Measurements from ENCODE around the gene MYO6.
A peak's percentile ranks its signal among the peaks of the same experiment; 100 is the strongest.
"Not testable (repeated sequence)": the region's sequence is repeated elsewhere in the genome, so short reads cannot be mapped to it uniquely, and the experiment has no call there.

MYO6 gene

DNA sequence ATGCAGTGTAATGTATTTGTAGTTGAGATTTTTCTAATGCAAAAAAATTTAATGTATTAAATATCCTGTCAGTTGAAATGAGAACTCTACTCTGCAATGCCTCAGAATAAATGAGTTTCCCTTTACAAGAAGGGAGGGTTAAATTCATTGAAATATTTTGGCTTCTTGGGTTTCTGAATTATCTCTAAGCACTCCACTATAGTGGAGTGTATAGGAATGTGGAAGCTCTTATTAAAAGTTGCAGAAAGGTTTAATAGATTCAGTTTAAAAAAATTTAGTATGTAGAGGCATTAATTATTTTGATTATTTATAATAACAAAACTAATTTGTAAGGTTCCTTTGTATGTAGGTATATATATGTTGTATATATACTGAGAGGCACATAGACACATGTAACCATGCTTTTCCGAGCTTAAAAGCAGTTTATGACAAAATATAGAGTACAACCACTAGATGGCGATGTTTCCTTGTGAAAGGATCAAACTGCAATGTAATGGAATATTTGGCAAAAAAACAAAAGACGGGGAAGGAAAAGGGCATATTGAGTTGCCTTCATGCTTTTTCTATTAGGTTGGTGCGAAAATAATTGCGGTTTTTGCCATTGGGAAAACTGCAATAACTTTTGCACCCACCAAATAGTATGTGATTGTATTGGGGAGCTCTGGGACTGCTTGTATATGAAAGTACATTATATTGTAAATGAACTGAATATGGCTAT, 144.2 kb downstream of the MYO6 start:
- ATAC-seq (no peak), DNase-seq (no peak)

- DNase-seq (no peak), ATAC-seq (no peak)
These were observed 144.7 kb downstream of the MYO6 start for GRCh38 chr6:75893776-75894152.

GRCh38 chr6:75896526-75896925, 147.5 kb downstream of the MYO6 start:
- ATAC-seq (no peak), DNase-seq (no peak)

GRCh38 chr6:75900216-75900615, 151.2 kb downstream of the MYO6 start:
- ATAC-seq, DNase-seq: not testable (repeated sequence)

GRCh38 chr6:75905129-75905528, 156.1 kb downstream of the MYO6 start:
- not testable (repeated sequence) for ATAC-seq

DNA sequence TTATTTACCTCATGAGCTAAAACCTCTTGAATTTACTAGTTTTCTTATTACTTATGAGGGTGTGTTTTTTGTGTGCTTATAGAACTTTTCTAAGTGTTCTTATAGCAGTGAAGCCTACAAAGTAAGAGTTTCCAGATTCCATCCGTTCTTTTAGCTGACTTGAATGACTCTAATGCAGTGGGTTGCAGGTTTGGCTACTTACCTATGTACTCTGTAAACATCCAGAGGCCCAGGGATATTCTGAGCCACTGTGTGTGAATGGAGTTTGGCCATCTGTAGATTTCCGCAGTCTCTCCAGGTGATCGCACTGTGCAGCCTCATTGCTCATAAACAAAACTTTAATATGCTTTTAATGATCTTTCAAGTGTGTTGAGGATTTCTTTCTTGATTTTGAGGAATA, 157.8 kb downstream of the MYO6 start:
- DNase-seq (no peak), ATAC-seq (no peak)

More at GRCh38 chr6:75905129-75905528, 156.1 kb downstream of the MYO6 start:
- not testable (repeated sequence) for DNase-seq

GRCh38 chr6:75907444-75907843, 158.4 kb downstream of the MYO6 start:
- ATAC-seq (no peak), DNase-seq (no peak)

DNA sequence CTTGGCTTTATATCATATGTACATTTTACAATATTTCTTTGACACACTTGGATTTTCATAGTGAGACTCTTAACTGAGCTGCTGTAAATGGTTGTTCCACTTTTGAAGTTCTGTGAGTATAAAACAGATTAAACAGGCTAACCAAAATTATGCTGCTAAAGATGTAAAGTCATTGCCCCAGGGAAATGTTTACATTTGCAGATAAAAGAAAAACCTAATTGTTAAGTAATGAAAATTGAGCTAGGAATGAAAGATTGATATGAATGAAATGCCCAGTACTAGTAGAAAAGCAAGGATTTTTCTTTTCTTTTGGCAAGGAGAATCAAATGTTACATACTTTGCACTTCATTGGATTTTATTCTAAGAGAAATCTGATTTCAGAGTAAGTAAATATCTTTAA, 164.0 kb downstream of the MYO6 start:
- DNase-seq (no peak), ATAC-seq (no peak)

DNA sequence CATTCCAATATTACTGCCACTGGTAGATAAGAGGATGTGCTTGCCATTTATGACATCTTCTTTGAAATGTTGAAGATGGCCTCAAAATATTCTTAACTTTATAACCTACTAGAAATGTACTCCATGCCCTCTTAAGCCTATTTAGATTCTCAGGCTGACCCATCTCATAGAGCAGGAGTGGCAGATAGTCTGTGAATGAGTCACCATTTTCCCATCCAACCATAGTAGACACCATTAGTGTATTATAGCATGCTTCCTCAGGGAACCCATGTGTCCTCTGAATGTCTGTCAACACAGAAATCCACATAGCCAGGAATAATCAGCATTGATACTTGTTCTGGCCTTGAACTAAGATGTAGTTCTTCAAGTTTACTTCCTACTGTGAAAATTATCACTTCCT, 173.2 kb downstream of the MYO6 start:
- ATAC-seq (no peak), DNase-seq (no peak)

- no peak for DNase-seq
- ATAC-seq = no peak
These were observed 177.5 kb downstream of the MYO6 start for GRCh38 chr6:75926293-75927168.

DNA sequence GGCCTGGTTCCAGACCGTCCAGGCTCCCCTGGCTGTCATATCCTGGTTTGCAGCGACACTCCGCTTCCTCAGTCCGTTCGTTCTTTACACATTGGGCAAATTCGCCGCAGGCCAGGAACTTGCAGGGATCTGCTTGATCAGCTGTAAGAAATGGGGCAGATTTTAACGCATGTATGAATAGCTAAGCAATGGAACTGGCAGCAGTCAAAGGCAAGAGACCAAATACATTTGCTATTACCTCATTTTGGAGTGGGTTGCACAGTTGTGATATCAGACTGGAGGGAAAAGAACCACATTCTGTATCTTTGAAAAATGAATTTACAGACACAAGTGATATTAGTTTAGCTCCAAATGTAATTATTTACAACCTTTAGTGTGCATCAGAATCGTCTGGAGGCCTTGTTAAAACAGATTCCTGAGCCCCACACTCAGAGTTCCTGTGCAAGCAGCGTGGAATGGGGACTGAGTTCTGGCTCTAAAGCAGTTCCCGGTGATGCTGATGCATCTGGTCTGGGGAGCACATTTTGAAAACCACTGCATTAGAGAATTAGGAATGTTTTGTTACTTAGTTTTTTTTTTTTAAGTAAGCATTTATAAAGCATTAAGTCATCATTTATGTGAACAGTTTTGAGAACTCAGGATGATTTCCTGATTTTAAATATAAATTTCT, 182.1 kb downstream of the MYO6 start:
- DNase-seq (no peak), ATAC-seq (no peak)

GRCh38 chr6:75932067-75932466, 183.0 kb downstream of the MYO6 start:
- no peak for DNase-seq

DNA sequence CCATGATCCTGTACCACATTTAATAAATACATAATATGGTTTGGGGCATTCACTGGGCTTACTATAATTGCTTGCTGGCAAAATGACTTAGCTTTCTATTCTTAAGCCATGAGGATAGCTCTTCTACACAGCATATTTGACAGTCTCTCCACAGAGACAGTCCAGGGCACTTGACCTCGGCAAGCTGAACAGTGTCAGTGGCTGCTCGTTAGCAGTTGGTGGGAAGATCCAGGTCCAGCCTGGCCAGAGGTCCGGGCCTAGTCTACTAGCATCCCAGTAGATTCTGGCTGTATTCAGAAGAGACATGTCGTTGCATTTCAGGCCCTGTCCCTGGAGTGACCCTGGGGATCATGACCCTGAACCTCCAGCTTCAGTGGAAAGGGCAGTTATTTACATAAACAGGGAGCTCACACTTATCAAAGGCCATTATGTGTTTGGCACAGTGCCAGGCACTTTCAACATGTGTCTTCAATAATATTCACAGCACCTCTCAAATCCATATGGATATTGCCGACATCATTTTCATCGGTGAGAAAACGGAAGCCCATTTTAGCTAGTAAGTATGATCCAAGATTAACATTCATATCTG, 184.4 kb downstream of the MYO6 start:
- no peak for ATAC-seq
- no peak for DNase-seq

More at GRCh38 chr6:75932067-75932466, 183.0 kb downstream of the MYO6 start:
- no peak for ATAC-seq

DNA sequence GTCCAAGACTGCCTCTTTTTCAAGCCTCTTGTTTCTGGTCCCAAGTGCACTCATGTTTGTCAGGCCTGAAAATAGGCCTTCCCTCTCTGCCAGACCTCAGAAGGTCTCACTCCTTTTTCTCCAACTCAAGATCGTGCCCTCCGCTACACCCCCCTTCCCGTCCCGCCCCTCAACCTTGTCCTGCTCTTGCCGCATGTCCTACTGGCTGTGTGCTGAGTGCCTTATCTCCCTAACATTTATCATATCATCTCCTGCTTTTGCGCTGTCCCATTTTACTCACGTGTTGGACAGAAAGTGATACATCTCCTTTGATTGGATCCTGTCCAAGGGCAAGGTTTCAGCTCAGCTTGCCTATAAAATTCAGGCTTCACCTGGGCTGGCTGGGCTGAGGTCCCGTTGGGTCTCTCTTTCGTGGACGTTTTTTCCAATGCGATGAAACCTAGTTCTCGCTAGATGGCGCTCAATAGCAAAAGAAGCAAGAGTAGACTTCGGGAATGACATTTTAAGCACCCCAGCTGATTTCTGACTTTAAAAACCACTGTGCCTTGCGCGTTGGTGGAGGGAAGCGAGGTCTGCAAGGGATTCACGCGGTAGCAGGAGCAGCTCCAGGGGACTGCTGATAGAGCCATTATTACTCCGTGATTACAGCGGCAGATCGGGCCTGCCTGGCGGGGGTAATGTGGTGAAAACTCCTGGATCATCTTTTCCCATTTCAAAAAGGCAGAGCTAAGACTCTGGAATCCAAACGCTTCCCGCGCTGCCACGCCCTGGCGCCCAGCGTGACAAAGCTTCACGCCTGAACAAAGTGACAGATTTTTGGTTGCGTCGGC, 185.8 kb downstream of the MYO6 start:
- DNase-seq = peak; percentile 19

GRCh38 chr6:75935473-75935793, 186.4 kb downstream of the MYO6 start:
- ATAC-seq (no peak), DNase-seq (no peak)

More for the DNA sequence above, 185.8 kb downstream of the MYO6 start:
- peak; percentile 52 for ATAC-seq

GRCh38 chr6:75936682-75937081, 187.6 kb downstream of the MYO6 start:
- no peak for ATAC-seq
- no peak for DNase-seq

DNA sequence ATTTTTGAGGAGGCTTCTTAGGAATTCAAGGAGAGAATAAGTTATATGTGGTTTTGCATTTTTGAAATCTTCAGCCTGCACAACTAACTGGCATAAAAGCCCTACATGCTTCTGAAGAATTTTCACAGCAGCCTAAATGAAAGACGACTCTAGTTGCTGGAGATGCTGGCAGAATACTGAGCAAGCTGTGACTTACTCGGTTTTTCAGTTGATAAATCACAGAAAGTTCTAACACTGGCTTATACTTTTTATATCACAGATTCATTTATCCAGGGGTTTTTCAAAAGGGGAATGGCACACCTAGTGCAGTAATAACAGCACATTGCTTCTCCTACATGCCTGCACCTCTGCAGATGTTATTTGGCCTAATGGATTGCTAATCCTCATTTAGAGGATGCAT, 188.8 kb downstream of the MYO6 start:
- ATAC-seq (no peak), DNase-seq (no peak)

GRCh38 chr6:75940564-75940963, 191.5 kb downstream of the MYO6 start:
- ATAC-seq (no peak), DNase-seq (no peak)

GRCh38 chr6:75941509-75941908, 192.5 kb downstream of the MYO6 start:
- DNase-seq = no peak
- ATAC-seq = no peak

DNA sequence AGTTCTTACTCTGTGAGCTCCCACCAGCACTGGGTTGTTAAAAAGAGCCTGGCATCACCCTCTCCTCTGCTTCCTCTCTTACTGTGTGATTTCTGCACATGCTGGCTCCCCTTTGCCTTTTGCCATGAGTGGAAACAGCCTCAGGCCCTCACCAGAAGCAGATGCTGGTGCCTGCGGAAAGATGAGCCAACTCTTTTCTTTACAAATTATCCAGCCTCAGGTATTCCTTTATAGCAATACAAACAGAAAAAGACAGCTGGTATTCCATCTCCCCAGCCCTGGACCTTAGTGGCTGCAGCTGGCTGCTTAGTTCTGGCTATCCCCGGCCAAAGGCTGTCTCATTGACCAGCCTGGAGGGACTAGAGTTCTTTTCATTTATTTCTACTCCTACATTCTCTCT, 194.3 kb downstream of the MYO6 start:
- ATAC-seq (no peak), DNase-seq (no peak)

GRCh38 chr6:75946146-75946831, 197.2 kb downstream of the MYO6 start:
- DNase-seq (no peak), ATAC-seq (no peak)
